Gastroesophageal sphincter (tissue), 3 donors: ENCODE data around the gene CNTLN.

Experiments
- POLR2A ChIP-seq, 2 donors: fragments of 450-650 bp; IDR thresholded peaks; one replicate each; pipeline ENCODE4 v1.6.1; 2017; ENCODE audit warnings: antibody characterized with exemption in 2 of 2, mild to moderate bottlenecking in 2 of 2, moderate library complexity in 1 of 2
- TF ChIP-seq, protein P1 (sequence below), 4 experiments: fragments of 200-600 bp in 2 of 4; fragments of 450-650 bp in 2 of 4; sonication (generic) in 1 of 4; IDR thresholded peaks; one replicate each; pipeline ENCODE4 v1.5.1; 2017 to 2019; ENCODE audit warnings: antibody characterized with exemption in 4 of 4, mild to moderate bottlenecking in 2 of 4, moderate library complexity in 2 of 4

DNA sequence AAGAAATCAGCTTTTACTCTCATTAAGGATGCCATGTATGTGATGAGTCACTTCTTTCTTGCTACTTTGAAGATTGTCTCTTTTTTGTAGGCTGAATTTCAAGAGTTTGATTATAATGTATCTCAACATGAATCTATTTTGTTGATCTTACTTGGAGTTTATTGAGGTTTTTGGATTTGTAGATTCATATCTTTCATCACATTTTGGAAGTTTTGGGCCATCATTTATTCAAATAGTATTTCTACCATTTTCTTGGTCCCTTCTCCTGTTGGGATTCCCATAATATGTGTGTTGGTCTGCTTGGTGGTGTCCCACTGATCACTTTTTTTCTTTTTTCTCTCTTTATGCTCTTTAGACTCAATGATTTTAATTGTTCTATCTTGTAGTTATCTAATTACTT lies 116.3 kb downstream of the CNTLN start:
- TF ChIP-seq, protein P1, sequence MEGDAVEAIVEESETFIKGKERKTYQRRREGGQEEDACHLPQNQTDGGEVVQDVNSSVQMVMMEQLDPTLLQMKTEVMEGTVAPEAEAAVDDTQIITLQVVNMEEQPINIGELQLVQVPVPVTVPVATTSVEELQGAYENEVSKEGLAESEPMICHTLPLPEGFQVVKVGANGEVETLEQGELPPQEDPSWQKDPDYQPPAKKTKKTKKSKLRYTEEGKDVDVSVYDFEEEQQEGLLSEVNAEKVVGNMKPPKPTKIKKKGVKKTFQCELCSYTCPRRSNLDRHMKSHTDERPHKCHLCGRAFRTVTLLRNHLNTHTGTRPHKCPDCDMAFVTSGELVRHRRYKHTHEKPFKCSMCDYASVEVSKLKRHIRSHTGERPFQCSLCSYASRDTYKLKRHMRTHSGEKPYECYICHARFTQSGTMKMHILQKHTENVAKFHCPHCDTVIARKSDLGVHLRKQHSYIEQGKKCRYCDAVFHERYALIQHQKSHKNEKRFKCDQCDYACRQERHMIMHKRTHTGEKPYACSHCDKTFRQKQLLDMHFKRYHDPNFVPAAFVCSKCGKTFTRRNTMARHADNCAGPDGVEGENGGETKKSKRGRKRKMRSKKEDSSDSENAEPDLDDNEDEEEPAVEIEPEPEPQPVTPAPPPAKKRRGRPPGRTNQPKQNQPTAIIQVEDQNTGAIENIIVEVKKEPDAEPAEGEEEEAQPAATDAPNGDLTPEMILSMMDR (IDR thresholded peaks at IDR 0.05): no peak
- no peak for TF ChIP-seq POLR2A (IDR thresholded peaks at IDR 0.05)
